Cardiac septum (tissue), 1 donor: Measurements from ENCODE around the gene FARS2. TPM values are rescaled to one million over a fixed set of nuclear protein-coding genes. Genes with fewer than 3 reads are reported as not detected.
"Not testable (repeated sequence)": the region's sequence is repeated elsewhere in the genome, so short reads cannot be mapped to it uniquely, and the experiment has no call there.

Source experiments
- DNase-seq: peaks from one replicate; pipeline ENCODE4 v3.0.0-alpha.2; 2020; ENCODE audit warnings: low spot score
- intact Hi-C: fragments of 100-400 bp; cut with DNase I; formaldehyde crosslinking; loops from one replicate; pipeline ENCODE4 v1.14.0; 2022
- total RNA-seq: library from RNA; stranded (reverse); fragmentation: NEBNext Ultra II Directional; extraction: Animal tissue kit (Norgen Biotek cat#: 25700); gene quantifications from one replicate; pipeline ENCODE4 v1.2.1, GENCODE V29; 2021
- donor health status: DM: no; HTN: no; CAD: no.

The FARS2 gene
- total RNA-seq, 1 donor from 2014 or later, result 13.3 TPM

GRCh38 chr6:5632348-5632935 lies 371.1 kb downstream of the FARS2 start:
- intact Hi-C loops, result no loop called here
- DNase-seq, result no peak

- intact Hi-C loops, result no loop called here
- DNase-seq, result no peak
These were observed 373.2 kb downstream of the FARS2 start for GRCh38 chr6:5634525-5634924.

DNA sequence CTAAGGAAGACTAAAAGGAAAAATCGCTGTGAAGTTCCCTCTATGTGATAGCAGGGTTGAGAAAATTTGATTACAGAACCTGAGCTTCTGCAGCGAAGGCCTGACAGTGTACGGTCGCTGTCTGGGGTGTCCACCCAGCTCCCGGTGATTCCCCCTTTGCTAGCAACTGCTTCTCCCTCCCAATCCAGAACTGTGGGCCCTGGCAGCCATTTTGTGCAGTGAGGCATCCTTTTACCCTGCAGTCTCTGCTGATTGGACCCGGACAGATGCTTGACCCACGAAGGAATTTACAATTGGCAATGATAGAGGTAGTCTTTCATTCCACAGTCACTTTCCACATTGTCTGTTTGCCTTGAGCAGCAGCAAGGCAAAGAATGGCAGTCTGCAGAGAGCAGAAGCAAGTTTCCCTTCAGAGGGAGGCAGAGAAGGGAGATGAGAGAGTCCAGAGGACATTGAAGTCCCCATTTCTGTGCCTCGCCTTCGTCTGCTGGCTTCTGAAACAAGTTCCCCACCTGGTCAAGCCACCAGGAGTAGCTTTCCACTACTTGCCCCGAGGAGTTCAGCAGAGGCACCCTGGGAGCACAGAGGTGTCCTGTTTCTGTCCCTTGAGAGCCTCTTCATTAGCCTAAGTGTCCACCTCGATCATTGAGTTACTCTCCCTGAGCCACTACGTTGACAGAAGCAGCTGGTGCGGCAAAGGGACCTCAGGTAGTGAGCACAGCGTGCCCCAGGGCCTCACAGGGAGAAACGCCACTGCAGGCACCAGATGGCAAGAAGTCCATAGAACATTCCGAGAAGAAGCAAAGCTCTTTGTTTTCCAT lies 375.1 kb downstream of the FARS2 start:
- peak; percentile 69 for DNase-seq
- intact Hi-C loops, result no loop called here

GRCh38 chr6:5637714-5638113 lies 376.4 kb downstream of the FARS2 start:
- intact Hi-C loops, result no loop called here

DNA sequence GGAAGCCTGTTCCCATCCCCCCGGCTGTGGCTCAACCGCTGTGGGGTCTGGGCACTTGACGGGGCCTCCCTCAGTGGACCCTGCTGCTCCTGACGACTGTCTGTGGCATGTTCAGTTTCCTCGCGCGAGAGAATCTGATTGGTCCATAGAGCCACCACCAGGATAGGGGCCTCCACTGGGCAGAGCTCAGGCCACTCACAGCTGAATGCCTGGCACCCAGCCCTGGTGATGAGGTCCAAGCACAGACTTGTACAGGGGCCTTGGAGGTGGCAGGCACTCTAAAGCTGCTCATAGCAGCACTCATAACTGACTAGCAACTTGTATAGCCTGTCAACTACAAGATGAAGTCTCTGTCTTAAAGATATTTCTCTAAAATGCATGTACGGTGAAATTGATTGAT lies 377.4 kb downstream of the FARS2 start:
- peak; percentile 84 for DNase-seq
- intact Hi-C loops, result no loop called here

More at GRCh38 chr6:5637714-5638113, 376.4 kb downstream of the FARS2 start:
- DNase-seq, result no peak

GRCh38 chr6:5639193-5639592 lies 377.9 kb downstream of the FARS2 start:
- no peak for DNase-seq
- intact Hi-C loops, result no loop called here

DNA sequence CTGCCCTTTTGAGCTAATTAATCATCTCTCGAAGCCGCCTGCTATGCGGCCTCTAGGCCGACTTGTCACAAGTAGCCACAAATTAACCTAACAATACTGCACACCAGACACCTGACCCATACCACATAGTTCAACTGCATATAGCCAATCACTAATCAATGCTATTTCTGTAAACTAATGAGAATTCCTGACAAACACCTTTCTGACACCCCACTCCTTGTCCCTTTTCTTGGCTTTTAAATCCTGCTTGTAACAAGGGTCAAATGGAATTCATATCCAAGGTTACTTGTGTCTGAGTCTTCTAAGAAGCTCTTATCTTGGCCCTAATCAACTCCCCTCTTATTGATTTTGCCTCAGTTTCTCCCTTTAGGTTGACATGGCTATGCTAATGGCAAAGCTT lies 379.3 kb downstream of the FARS2 start:
- intact Hi-C loops, result no loop called here
- DNase-seq, result no peak

DNA sequence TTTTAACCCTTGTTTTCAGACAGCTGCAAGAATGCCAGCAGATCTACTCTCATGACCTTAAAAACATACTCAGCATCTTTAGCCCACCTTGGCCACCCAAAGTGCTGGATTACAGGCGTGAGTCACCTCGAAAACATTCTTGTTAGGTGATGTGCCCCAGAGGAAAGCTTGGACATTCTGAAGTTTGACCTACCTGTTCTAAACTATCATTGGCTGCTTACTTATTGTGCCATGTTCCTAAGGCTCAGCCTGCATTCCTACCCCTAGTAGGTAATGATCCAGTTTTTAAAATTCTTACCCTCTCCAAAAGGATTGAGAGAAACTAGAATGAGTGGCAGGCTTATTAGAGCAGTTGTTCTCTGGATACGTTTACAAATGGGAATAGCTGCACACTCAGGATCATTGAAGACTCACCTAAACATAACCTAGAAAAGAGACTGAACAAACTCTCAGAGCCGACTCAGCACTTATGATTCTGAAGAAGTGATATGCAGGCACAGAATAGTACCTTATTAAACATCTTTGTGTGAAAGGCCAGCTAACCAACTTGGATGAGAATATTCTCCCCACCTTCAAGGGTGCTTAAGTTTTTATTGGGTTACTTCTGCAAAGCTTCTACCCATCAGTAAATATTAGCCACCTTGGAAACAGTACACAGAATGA lies 383.3 kb downstream of the FARS2 start:
- intact Hi-C loops, result no loop called here
- no peak for DNase-seq

DNA sequence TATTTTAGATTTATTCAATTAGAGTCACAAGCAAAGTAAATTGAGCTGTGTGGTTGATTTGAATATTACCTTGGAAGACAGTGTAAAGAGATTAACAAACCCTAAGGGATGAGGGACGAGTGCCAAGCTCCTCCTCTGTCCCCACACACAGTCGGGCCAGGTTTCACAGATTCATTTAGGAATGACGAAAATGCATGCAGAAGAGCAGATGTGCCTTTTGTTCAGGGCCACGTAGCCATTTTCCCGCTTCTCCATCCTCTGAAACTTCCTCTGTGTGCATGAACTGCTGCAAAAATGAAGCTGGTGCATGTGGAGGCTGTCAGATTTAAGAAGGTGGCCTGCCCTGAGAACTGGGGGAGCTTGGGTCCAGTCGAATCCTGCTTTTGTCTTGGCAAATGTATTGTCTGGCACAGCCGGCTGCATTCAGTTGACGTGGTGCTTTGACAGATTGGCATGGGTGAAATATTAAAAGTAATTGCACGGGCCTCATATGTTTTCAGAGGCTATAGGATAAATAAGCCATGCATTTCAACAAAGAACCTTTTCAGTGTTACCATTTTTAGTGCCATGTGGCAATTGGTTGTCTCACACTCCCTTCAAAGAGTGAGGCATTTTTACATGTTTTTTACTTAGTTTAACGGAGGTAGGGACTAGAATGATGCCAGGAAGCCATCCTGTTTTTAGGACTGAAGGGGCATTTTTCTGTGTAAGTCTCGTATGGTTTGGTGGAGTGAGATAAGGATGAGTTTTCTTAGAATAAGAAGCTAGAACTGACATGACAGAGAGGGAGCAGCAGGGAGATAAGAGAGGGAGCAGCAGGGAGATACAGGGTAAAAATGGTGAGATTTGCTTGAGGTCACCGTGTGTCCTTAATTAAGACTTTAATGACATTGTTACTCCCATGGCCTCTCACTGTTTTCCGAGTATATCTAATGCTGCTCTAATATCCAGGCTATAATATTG lies 384.3 kb downstream of the FARS2 start:
- no peak for DNase-seq
- intact Hi-C loops, result no loop called here

DNA sequence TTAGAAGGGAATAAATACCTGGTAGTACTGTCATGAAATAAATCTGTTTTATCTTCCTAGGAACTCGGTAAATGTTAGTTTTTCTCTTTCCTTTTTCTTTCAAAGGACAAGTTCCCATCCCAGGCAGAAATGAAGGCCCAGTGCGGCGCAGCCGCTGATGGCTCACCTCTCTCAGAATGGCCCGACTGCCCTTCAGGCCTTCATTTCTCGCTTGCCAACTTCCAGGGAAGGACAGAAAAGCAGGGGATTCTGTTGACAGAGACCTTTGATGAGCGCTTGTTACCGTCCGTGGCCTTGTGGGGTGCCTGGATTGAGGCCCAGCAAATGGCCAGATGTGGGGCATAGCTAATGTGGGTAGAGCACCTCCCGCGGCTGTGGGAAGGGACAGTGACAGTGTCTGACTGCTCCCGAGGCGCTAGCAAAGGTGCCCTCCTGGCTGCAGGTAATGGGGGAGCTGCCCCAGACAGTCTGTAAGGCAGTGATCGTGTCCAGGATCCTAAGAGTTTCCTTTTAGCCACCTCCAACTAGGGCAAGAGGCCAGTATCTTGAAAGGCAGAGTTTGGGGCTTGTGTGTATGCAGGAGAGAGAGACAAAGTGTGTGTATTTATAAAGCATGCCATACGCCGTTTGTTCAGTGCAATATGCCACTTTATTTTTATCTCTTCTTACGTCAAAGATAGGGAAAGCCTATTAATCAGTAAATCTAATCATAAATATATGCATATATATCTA lies 391.3 kb downstream of the FARS2 start:
- intact Hi-C loops, result no loop called here
- DNase-seq, result no peak

GRCh38 chr6:5653801-5654200 lies 392.5 kb downstream of the FARS2 start:
- no peak for DNase-seq
- intact Hi-C loops, result no loop called here

DNA sequence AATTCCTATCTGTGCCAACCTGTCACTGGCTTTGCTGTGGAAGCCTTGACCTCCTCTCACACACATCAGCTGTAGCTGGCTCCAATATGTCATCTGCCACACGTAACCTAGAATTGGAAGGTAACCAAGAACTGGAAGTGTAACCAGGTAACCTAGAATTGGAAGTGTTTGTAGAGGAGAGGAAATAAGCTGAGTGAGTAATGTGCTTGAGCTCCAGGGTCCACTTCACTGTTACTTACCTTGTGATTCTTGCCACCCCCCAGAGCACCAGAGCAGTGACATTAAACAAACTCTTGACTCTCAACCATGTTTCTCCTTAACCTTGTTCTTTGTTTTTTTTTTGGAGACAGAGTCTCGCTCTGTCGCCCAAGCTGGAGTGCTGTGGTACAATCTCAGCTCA lies 394.9 kb downstream of the FARS2 start:
- intact Hi-C loops, result no loop called here
- no peak for DNase-seq

- intact Hi-C loops, result not testable (repeated sequence)
These were observed 395.4 kb downstream of the FARS2 start for GRCh38 chr6:5656695-5657094.

DNA sequence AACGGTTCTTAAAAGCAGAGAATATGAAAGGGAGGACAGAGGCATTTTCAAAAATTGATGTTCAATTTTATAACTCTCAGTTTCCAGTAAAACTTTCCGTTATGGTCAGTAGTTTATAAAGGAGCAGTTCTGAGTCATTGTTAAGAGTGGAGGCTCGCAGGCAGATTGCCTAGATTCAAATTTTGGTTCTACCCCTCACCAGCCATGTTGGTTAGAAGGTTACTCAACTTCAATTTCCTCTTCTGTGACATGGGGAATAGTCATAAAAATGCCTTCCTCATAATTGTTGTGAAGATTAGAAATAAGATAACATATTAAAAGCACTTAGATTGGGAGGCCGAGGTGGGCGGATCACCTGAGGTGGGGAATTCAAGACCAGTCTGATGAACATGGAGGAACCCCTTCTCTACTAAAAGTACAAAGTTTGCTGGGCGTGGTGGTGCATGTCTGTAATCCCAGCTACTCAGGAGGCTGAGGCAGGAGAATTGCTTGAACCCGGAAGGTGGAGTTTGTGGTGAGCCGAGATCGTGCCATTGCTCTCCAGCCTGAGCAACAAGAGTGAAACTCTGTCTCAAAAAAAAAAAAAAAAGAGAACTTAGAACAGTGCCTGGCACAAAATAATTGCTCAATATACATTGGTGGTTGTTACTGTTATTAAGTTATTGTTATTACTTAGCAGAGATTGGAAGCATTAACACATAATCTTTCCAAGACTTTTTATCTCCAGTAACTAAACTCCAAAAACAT lies 396.5 kb downstream of the FARS2 start:
- intact Hi-C loops, result no loop called here
- DNase-seq, result no peak

More at GRCh38 chr6:5656695-5657094, 395.4 kb downstream of the FARS2 start:
- not testable (repeated sequence) for DNase-seq

DNA sequence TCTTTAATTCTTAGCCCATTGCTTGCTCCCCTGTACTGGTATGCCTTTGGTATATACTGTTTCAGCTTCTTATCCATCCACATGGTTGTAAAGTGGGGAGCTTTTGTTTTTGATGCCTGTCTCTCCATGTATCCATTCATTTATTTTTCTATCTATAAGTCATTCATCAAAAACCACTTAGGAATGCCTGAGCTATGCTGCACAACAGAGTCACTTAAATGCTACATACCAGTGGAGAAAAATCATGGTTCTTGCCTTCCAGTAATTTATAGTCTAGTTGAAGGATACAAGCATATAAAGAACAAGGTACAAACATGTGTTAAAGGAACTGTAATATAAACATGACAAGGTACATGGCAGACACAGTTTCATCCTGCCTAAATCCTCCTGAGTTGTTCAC lies 398.2 kb downstream of the FARS2 start:
- intact Hi-C loops, result no loop called here
- no peak for DNase-seq

- intact Hi-C loops, result no loop called here
- DNase-seq, result no peak
These were observed 399.5 kb downstream of the FARS2 start for GRCh38 chr6:5660772-5661171.

GRCh38 chr6:5662797-5663196 lies 401.5 kb downstream of the FARS2 start:
- intact Hi-C loops, result no loop called here
- no peak for DNase-seq

DNA sequence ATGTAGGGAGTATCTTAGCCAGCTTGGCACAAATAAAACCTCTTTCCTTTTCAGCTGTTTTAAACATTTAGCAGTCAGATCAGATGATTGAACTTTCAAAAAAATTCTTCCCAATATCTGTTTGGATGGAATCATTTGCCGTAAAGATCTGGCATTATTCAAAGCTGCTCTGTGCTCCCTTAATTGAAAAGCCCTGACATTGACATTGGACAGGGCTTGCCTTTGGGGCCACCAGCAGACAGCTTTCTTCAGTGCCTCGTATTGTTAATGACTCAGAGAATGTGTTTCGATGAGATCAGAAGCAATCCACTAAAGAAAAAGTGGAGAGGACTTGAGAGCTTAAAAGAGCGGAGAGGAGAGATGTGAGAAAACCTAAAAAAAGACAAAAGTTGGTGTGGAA lies 401.9 kb downstream of the FARS2 start:
- intact Hi-C loops, result no loop called here

More for the DNA sequence above, 401.9 kb downstream of the FARS2 start:
- no peak for DNase-seq
